Activated T-cell treated with anti-CD3 and anti-CD28 coated beads for 1 hour (primary cell): ENCODE results near the gene CUX1.
"Not testable (repeated sequence)": the region's sequence is repeated elsewhere in the genome, so short reads cannot be mapped to it uniquely, and the experiment has no call there.

Experiments
- DNase-seq: peaks from one replicate; pipeline ENCODE4 v3.0.0-alpha.2; 2020; ENCODE audit warnings: low read depth

The CUX1 gene

GRCh38 chr7:102008535-102009262, 191.3 kb downstream of the CUX1 start:
- DNase-seq: no peak

GRCh38 chr7:102009628-102010027, 192.2 kb downstream of the CUX1 start:
- no peak for DNase-seq

- DNase-seq: not testable (repeated sequence)
Measured at GRCh38 chr7:102012112-102012830, 194.8 kb downstream of the CUX1 start.

GRCh38 chr7:102012941-102013461, 195.6 kb downstream of the CUX1 start:
- DNase-seq: no peak

GRCh38 chr7:102018876-102019275, 201.4 kb downstream of the CUX1 start:
- no peak for DNase-seq

GRCh38 chr7:102019461-102019860, 202.0 kb downstream of the CUX1 start:
- DNase-seq: no peak

- no peak for DNase-seq
Measured at GRCh38 chr7:102021841-102022618, 204.6 kb downstream of the CUX1 start.

- no peak for DNase-seq
Measured at GRCh38 chr7:102024005-102024768, 206.8 kb downstream of the CUX1 start.

GRCh38 chr7:102024769-102025391, 207.5 kb downstream of the CUX1 start:
- no peak for DNase-seq

GRCh38 chr7:102025777-102026176, 208.4 kb downstream of the CUX1 start:
- DNase-seq: not testable (repeated sequence)

GRCh38 chr7:102028206-102028826, 210.9 kb downstream of the CUX1 start:
- no peak for DNase-seq

GRCh38 chr7:102029616-102030015, 212.2 kb downstream of the CUX1 start:
- no peak for DNase-seq

- DNase-seq: no peak
Measured at GRCh38 chr7:102030696-102031095, 213.3 kb downstream of the CUX1 start.

- no peak for DNase-seq
Measured at GRCh38 chr7:102036958-102037357, 219.5 kb downstream of the CUX1 start.

- DNase-seq: no peak
Measured at GRCh38 chr7:102039706-102040105, 222.3 kb downstream of the CUX1 start.

- no peak for DNase-seq
Measured at GRCh38 chr7:102040569-102040968, 223.1 kb downstream of the CUX1 start.

GRCh38 chr7:102042016-102042656, 224.7 kb downstream of the CUX1 start:
- no peak for DNase-seq

- DNase-seq: not testable (repeated sequence)
Measured at GRCh38 chr7:102042796-102043195, 225.4 kb downstream of the CUX1 start.

- no peak for DNase-seq
Measured at GRCh38 chr7:102044641-102044983, 227.2 kb downstream of the CUX1 start.

GRCh38 chr7:102044984-102045673, 227.7 kb downstream of the CUX1 start:
- no peak for DNase-seq
